H1 (cell line): ENCODE results near the gene TRAPPC5. TPM values are rescaled to one million over a fixed set of nuclear protein-coding genes. Genes with fewer than 3 reads are reported as not detected.

Experiments
- CHD1 ChIP-seq: IDR thresholded peaks from 2 replicates; pipeline ENCODE4 v1.6.1; 2012; ENCODE audit warnings: low read depth, low read length, improper control_type of control experiment
- CREB1 ChIP-seq: IDR thresholded peaks from 2 replicates; pipeline ENCODE4 v1.6.1; 2012; ENCODE audit warnings: inconsistent platforms
- NANOG ChIP-seq: IDR thresholded peaks from 2 replicates; pipeline ENCODE4 v1.6.1; 2011; ENCODE audit warnings: low read length, low read depth, mild to moderate bottlenecking, inconsistent platforms; ENCODE audit not compliant: insufficient read depth, poor library complexity, severe bottlenecking
- RAD21 ChIP-seq, 2 experiments: IDR thresholded peaks in 1 of 2; conservative IDR thresholded peaks in 1 of 2; 2 replicates each; pipeline ENCODE4 v1.6.1; 2011; ENCODE audit warnings: low read depth in 2 of 2, low read length in 2 of 2, improper control_type of control experiment in 1 of 2, inconsistent platforms in 1 of 2, mild to moderate bottlenecking in 1 of 2, moderate library complexity in 1 of 2
- SP1 ChIP-seq: IDR thresholded peaks from 2 replicates; pipeline ENCODE4 v1.6.1; 2011; ENCODE audit warnings: low read depth, low read length
- SP4 ChIP-seq: IDR thresholded peaks from 2 replicates; pipeline ENCODE4 v1.6.1; 2012; ENCODE audit warnings: low read length, inconsistent platforms
- TAF1 ChIP-seq: IDR thresholded peaks from 2 replicates; pipeline ENCODE4 v1.6.1; 2011; ENCODE audit warnings: mild to moderate bottlenecking, low read depth, low read length
- polyA plus RNA-seq, 7 experiments: library from polyadenylated mRNA; depleted of rRNA in 3 of 7; stranded (reverse) in 5 of 7; unstranded in 2 of 7; fragments of >200 nt in 5 of 7; fragments of 200-250 nt in 2 of 7; gene quantifications; 1 replicate in 5 of 7; 2 replicates in 1 of 7; 4 replicates in 1 of 7; pipeline versions ENCODE4 v1.2.1 to v1.2.3, GENCODE V29; 2011 to 2013; ENCODE audit warnings: missing spikeins in 2 of 7, mixed read lengths in 2 of 7
- total RNA-seq: library from RNA; stranded (reverse); fragmentation: NEBNext Ultra II Directional; extraction: Animal tissue kit (Norgen Biotek cat#: 25700); gene quantifications from 2 replicates; pipeline ENCODE4 v1.2.1, GENCODE V29; 2021
- TF ChIP-seq, protein P1 (sequence below), 3 experiments: IDR thresholded peaks; 1 replicate in 2 of 3; 2 replicates in 1 of 3; pipeline versions ENCODE4 v1.5.1 to v1.6.1; 2011; ENCODE audit warnings: low read length in 3 of 3, mild to moderate bottlenecking in 3 of 3, inconsistent platforms in 2 of 3, low read depth in 1 of 3, moderate library complexity in 1 of 3; ENCODE audit not compliant: insufficient read depth in 1 of 3; ENCODE audit errors: control extremely low read depth in 1 of 3

TRAPPC5 gene
- total and polyA plus RNA-seq, 2 of the 8 experiments (the other 6 are each of a cell fraction or from before 2014, with no cell fraction given), result 109 to 120 TPM

DNA sequence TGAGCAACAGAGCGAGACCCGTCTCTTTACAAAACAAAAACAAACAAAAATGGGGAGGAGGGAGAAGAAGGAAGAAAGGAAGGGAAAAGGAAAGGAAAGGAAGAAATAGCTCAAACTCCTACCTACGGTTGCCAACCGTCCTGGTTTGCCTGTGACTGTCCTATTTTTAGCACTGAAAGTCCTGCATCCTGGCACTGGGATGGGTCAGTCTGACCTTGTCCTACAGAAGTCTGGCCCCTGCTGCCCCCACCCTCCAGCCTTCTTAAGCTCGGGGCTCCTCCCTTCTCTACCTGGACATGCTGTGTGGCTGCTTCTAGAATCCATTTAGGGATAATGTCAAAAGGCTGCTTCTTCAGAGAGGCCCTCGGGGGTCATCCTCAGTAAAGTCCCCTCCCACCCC, 45.0 kb upstream of the TRAPPC5 start (continued):
- TF ChIP-seq, protein P1, sequence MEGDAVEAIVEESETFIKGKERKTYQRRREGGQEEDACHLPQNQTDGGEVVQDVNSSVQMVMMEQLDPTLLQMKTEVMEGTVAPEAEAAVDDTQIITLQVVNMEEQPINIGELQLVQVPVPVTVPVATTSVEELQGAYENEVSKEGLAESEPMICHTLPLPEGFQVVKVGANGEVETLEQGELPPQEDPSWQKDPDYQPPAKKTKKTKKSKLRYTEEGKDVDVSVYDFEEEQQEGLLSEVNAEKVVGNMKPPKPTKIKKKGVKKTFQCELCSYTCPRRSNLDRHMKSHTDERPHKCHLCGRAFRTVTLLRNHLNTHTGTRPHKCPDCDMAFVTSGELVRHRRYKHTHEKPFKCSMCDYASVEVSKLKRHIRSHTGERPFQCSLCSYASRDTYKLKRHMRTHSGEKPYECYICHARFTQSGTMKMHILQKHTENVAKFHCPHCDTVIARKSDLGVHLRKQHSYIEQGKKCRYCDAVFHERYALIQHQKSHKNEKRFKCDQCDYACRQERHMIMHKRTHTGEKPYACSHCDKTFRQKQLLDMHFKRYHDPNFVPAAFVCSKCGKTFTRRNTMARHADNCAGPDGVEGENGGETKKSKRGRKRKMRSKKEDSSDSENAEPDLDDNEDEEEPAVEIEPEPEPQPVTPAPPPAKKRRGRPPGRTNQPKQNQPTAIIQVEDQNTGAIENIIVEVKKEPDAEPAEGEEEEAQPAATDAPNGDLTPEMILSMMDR (IDR thresholded peaks at IDR 0.05; ENCODE audit: control extremely low read depth in 1 of 3, insufficient read depth in 1 of 3, low read depth in 1 of 3, low read length in 3 of 3), result no peak
- TF ChIP-seq CHD1, result no peak
- no peak for TF ChIP-seq SP1
- no peak for TF ChIP-seq SP4
- TF ChIP-seq CREB1, result no peak
- no peak for TF ChIP-seq RAD21 (IDR thresholded peaks at IDR 0.05 in 1 of 2, conservative IDR thresholded peaks at IDR 0.05 in 1 of 2; ENCODE audit: low read depth in 2 of 2, low read length in 2 of 2)
- no peak for TF ChIP-seq TAF1
- TF ChIP-seq NANOG, result no peak
